GM19099 (cell line): ENCODE measurements around the gene TRPM3.

Experiments used
- POLR2A ChIP-seq: IDR thresholded peaks from 3 replicates; pipeline ENCODE4 v1.6.1; 2011; ENCODE audit warnings: low read depth; ENCODE audit not compliant: insufficient read length; ENCODE audit errors: extremely low read depth

TRPM3 gene

DNA sequence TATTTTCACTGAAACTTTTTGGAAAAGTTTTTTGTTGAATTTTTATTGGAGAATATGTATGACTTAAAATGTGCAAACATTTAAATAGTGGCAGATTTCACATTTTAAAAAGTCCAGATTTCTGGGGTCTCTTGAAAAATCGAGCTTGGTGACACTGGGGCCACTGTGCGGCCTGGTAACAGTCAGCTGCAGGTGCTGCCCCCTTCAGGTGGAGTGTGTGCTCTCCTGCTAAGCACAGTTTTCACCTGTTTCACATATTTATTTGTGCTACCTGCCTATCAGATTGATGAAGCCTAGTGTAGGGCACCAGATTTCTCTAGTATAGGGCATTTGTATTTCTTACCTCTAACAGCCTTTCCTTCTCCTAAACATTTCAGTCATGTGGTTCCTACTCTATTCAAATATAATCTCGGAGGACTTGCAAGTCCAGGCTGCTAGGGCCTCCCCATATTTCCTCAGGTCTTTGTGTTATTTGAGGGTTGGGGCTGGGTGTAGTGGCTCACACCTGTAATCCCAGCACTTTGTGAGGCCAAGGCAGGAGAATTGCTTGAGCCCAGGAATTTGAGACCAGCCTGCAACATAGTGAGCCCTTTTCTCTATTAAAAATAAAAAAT, 611.2 kb downstream of the TRPM3 start:
- no peak for TF ChIP-seq POLR2A

DNA sequence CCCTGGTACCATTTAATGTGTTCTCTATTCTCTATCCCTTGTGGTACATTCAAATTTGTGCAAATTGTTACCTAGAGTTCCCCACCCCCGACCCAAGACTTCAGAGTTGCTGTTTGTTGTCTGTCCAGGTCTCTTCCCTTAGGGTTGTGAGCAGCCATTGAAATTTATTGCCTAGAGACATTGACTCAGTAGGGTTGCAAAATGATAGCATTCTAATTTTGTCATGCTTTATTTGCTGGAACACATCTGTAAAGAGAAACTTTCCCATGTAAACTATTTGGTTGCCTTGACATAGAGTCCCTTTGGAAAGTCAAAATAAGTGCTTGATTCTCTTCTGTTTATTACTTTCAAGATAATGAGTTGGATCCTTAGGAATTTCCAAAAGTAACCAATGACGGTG, 615.3 kb downstream of the TRPM3 start:
- TF ChIP-seq POLR2A, result no peak

DNA sequence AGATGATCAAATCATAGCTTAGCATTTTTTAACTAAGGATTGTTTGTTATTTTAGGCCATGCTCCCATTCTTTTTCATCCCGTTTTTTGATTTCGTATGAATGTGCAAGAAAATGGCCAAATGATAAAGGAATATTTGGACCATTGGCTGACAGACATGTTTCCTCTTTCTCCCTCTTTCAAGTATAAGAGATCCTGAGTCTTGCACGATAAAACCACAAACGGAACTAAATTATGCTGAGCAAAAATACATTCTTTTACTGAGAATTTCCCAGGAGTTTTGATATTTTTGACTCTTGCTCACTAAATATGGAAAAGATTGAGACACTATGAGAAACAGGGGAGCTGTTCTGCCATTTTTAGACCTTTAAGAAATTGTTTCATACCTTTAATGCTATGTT, 616.6 kb downstream of the TRPM3 start:
- TF ChIP-seq POLR2A, result no peak

DNA sequence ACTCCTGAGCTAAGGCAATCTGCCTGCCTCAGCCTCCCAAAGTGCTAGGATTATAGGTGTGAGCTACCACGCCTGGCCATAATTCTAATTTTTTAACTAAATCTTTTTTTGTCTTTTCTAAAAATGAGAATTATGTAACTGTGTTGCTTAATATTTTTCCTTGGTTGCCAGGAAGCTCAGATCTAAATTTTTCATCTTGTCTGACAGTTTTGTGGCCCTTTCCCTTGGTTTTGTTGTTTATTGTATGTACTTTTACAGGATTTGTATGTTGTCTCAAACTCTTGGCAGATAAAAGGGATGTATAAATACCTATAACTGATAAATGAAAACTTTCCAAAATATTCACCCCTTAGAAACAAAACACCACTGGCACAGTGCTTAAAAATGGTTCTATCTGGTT, 618.7 kb downstream of the TRPM3 start:
- no peak for TF ChIP-seq POLR2A

DNA sequence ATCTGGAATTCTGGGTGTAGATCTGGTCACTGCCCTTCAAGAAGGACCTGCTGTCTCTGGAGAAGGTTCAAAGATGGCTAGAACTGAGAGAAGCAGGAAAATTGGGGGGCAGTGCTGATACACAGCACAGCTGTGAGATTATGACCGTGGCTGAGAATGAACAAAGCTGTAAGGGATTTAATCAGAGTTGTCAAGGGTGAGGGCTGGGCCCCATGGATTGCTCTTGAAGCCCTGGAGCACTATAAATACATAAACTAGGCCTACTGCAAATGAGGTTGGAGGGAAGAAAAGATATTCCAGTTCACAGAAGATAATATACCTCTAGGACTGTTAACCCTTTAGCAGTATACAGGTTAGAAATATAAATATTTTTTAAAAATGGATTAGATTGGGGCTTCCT, 620.6 kb downstream of the TRPM3 start:
- TF ChIP-seq POLR2A, result no peak

DNA sequence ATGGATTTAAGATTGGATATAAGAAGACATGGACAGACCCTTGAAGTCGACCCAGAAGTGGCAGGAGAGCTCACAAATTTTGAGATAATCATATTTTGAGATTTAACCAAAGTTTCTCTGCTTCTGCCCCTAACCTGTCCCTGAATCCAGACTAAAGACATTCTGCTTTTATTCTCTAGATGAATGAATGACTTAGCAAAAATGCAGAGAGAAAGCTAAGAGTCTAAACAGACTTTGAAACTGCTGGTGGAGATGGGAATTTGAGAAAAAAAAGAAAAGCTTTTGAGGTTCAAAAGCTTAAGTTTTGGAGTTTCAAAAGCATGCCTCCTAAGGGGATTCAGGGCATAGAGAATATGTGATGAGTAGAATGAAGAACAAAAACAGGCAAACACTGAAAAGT, 621.8 kb downstream of the TRPM3 start:
- TF ChIP-seq POLR2A, result no peak

DNA sequence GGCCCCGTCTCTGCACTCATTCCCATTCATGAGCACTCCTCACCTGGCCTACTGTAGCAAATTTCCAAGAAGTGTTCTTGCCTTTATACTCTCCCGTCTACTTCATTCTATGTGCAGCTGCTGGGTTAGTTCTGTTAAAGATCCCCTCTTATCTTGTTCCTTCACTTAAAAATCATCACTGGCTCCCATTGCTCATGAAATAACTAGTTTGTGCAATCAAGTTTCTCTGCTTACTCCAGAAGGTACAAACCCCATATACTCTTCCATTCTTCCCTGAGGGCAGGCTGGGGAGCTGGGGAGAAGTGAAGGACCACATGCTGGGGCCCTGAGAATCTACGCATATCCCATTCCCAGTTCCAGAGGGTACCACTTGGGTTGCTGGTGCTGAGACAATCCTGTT, 622.6 kb downstream of the TRPM3 start:
- no peak for TF ChIP-seq POLR2A

DNA sequence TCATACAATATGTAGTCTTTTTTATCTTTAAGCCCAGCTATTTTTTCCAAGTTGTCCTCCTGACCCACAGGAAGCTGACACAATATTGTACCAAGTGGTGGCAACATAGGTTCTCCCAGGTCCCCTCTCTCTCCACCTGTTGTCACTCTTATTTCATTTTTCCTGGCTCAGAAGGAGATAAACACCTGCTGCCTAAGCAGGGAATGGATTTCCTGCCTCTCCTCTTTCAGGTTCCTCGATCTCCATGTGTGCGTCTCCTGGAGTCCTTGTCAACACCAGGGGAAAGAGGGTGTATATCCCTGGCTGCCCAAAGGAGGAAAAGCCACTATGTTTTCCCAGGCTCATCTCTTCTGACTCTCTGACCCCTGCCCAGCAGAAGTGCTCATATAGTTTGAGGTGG, 625.2 kb downstream of the TRPM3 start:
- no peak for TF ChIP-seq POLR2A

DNA sequence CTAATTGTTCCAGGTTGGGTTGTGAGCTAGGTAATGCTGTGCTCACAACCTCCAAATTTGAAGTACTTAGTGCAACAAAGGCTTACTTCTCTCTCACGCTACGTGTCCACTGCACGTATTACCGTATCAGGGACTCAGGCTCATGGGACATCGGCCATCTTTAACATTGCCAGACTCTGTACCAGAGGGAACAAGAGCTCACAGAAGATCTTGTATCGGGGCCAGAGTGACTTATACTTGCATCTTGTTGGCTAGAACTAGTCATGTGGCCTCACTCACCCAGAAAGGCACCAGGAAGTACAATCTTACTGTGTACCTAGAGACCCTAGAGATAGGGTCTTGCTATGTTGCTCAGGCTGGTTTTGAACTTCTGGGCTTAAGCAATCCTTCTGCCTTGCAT, 625.9 kb downstream of the TRPM3 start:
- TF ChIP-seq POLR2A, result no peak

DNA sequence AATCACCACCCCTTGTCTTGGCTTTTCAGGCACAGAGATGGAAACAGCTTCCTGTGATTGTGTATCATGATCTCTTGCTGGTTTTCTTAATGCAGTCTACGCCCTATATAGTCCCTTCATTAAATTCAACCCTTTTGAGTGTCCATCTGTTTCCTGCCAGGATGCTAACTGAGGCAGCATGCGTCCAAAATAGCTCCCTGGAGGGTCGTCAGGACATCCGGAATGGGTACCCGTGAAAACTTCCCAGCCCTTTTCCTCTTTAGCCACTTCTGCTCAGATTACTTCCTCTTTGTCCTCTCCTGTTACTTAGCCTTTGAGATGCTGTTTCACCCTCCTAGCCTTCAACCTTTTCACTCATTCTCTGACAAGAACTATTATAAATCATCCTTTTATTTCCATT, 627.2 kb downstream of the TRPM3 start:
- no peak for TF ChIP-seq POLR2A

DNA sequence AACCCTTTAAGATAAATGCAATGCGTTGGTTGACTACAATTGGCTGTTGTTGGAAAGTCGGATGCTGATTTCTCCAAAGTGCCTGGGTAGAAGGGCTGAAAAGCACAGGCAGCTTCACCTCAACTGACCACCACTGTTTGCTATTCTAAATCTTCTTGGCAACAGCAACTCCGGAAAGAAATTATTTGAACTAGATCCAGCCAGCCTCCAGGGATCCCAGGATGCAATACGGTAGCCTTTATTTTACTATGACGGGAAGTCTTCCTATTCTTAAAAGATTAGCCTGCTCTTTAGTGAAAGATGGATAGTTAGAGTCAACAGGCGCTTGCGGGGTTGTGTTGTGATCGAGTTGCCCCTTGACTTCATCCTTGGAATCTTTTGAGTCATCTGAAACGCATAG, 628.4 kb downstream of the TRPM3 start:
- no peak for TF ChIP-seq POLR2A

DNA sequence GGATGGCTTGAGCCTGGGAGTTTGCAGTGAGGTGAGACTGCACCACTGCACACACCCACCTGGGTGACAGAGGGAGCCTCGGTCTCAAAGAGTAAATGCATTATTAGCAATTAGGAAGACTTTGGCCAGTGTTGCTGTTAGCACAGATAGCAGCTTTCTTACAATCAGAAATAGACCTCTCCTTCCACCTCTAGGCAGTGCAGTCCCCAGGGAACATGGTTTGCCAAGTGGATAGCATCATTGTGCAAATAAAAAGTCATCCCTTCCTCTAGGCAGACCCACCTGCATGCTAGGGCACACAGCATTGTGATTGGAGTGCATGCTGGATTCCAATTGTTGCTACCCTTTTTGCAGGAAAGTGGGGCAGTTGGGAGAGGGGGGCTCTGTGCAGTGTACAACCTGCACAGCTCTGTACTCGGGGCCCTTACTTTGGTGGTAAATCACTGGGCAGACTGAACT, 629.1 kb downstream of the TRPM3 start:
- no peak for TF ChIP-seq POLR2A

DNA sequence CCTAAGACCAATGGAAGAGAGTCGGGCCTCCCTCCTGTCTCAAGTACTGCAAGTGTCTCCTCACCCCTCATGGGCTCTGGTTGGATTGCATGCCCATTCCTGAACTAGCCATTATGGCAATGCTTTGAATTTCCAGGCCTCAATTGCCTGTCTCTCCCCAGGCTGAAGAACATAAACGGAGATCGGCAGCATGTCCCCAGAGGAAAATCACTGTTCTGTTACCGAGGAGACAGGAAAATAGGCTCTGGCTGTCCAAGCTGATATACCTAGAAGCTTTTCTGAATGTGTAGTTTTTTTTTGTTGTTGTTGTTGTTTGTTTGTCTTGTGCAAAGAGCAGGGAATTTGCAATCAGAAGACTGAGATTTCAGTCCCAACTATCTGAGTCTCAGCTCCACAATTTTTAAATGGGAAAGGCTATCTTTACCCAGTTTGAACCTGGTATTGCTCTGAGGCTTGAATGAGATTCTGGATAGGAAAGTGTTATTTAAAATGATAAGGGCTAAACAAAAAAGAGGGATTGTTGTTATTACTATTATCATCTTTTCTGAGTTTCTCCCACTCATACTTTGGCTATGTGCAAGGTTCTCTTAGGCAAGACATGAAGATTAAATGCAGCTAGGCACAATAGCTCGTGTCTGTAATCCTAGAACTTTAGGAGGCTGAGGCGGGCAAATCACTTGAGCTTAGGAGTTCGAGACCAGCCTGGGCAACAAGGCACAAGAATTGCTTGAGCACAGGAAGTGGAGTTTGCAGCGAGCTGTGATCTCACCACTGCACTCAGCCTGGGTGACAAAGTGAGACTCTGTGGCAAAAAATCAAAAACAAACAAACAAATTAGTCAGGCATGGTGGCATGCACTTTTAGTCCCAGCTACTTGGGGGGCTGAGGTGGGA, 629.7 kb downstream of the TRPM3 start:
- TF ChIP-seq POLR2A, result no peak

DNA sequence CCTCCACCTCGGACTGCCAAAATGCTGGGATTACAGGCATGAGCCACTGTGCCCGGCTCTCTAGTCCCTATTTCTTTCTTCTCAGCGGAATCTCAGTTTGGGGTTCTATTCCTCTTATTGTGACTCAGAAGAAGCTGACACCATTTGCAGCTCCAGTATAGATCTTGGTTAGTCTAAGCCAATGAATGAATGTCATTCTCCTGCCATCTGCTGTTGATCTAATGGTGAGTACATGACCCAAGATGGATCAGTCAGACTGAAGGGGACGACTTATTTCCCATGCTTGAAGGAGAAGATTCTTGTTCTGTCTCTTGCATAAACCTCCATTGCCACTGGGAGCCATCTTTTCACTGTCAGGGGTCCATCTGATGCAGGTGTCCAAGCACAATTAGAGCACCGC, 630.9 kb downstream of the TRPM3 start:
- no peak for TF ChIP-seq POLR2A

DNA sequence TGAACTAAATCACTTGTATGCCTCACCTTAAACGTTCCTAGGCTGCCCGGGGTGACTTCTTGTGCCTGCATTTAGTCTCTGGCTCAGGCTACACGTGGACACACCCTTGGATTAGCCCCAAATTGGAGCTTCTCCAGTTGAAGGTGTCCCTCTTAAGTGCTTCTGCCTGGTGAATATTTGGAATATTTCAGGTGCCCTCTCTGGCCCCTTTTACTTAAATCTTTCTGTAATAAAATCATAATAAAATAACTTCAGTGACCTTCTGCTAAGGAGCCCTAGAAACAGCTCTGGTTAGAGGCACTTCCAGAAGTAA, 632.7 kb downstream of the TRPM3 start:
- no peak for TF ChIP-seq POLR2A

DNA sequence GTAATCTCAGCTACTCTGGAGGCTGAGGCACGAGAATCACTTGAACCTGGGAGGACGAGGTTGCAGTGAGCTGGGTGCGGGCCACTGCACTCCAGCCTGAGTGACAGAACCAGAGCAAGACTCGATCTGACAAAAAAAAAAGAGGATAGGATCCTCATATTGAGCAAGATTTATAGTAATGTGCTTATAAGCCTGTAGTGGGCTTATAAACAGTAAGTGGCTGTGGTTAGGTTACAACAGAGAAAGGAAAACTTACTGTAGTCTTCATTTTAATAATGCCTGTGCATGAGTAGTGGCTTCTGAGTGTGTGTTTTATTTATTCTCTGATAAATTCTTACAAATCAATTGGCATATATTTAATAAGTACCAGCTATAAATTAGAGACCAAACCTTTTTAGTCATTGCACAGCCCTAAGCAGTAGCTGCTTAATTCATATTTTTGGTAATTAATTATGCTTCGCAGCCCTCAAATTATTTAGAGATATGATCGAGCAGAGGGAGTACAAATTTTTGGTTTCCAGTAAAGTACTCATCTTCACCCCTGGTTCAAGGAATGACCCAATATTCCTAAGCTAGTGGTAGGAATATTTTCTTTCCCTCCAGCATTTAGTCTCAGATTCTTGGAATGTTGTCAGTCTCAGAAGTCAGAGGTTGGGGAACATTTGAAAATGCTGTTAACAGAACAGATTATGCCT, 633.2 kb downstream of the TRPM3 start:
- no peak for TF ChIP-seq POLR2A
